Tibial nerve (tissue), 4 donors: ENCODE data around the gene SLC37A1. TPM values are rescaled to one million over a fixed set of nuclear protein-coding genes. Genes with fewer than 3 reads are reported as not detected.

Experiments used
- DNase-seq, 2 donors: peaks; one replicate each; pipeline ENCODE4 v3.0.0-alpha.2; 2019; ENCODE audit warnings: low spot score in 2 of 2
- H3K27ac ChIP-seq, 4 donors: fragments of 200-600 bp; sonication (generic) in 3 of 4; one replicate each; pipeline ENCODE4 v1.5.1; 2017 to 2019; ENCODE audit warnings: mild to moderate bottlenecking in 1 of 4
- H3K27me3 ChIP-seq, 2 donors: fragments of 200-600 bp; sonication (generic) in 1 of 2; one replicate each; pipeline versions ENCODE4 v1.5.1 to v1.6.0; 2017 to 2019
- H3K36me3 ChIP-seq, 3 donors: fragments of 200-600 bp; sonication (generic); one replicate each; pipeline ENCODE4 v1.5.1; 2018 to 2019
- H3K4me1 ChIP-seq, 4 donors: fragments of 200-600 bp; sonication (generic) in 3 of 4; one replicate each; pipeline ENCODE4 v1.5.1; 2017 to 2019
- H3K4me3 ChIP-seq, 4 donors: fragments of 200-600 bp; sonication (generic) in 3 of 4; one replicate each; pipeline ENCODE4 v1.5.1; 2017 to 2019; ENCODE audit warnings: mild to moderate bottlenecking in 1 of 4, moderate library complexity in 1 of 4
- H3K9me3 ChIP-seq, 4 donors: fragments of 200-600 bp; sonication (generic) in 3 of 4; one replicate each; pipeline ENCODE4 v1.5.1; 2017 to 2019
- EP300 ChIP-seq, 2 donors: sonication (generic); formaldehyde crosslinking; IDR thresholded peaks; one replicate each; pipeline ENCODE4 v1.6.1; 2017; ENCODE audit warnings: antibody characterized with exemption in 2 of 2, mild to moderate bottlenecking in 1 of 2
- POLR2A ChIP-seq, 2 donors: fragments of 450-650 bp; IDR thresholded peaks; one replicate each; pipeline ENCODE4 v1.6.1; 2017; ENCODE audit warnings: antibody characterized with exemption in 2 of 2, mild to moderate bottlenecking in 2 of 2, moderate library complexity in 2 of 2
- WGBS, 2 donors: methylation state at CpG; one replicate each; pipeline ENCODE4 v1.1.5; 2018; 5-methylcytosine and 5-hydroxymethylcytosine counted together
- total RNA-seq, 4 donors: library from RNA; depleted of rRNA; stranded (reverse); fragments of >200 nt; gene quantifications; one replicate each; pipeline ENCODE4 v1.1.0, GENCODE V29; 2016
- TF ChIP-seq, protein P1 (sequence below), 5 experiments: fragments of 200-600 bp in 3 of 5; fragments of 450-650 bp in 2 of 5; sonication (generic) in 3 of 5; IDR thresholded peaks; one replicate each; pipeline ENCODE4 v1.5.1; 2016 to 2019; ENCODE audit warnings: antibody characterized with exemption in 5 of 5, mild to moderate bottlenecking in 3 of 5, moderate library complexity in 2 of 5

SLC37A1 gene
- total RNA-seq, 4 donors from 2014 or later, result 4.4 to 6.7 (median 5.0) TPM

DNA sequence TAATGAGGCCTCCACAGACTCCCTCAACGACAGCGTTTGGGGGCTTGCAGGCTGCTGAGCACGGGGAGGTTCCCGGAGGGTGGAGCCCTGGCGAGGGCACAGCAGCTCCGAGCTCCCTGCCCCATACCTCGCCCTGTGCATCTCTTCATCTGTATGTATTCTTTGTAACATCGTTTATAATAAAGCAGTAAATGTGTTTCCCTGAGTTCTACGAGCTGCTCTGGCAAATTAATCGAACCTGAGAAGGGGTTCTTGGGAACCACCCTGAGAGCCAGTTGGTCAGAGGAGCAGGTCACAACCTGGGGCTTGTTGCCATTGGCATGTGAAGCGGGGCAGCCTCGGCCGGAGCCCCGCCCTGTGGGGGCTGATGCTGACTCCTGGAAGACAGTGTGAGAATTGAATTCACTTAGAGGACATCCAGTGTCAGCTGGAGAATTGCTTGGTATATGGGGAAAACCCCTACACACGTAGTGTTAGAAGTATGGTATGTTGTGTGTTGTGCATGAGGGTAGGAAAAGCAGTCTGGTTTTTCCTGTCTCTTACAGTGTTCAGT lies 11.5 kb downstream of the SLC37A1 start:
- Histone ChIP-seq H3K27ac (peak overlapping the region; percentile 52 to 80 (median 76)), H3K36me3 (peaks cover 0 to 14% (median 0%) of the 10 kb centered on the region in 3 donors), H3K4me3 (peak overlapping the region in 3 of 4 donors; percentile 3 to 38 (median 17)), H3K4me1 (peaks cover 0 to 33% (median 17%) of the 10 kb centered on the region in 4 donors), H3K27me3 (no peaks in the 10 kb centered on the region), H3K9me3 (no peaks in the 10 kb centered on the region)
- TF ChIP-seq, protein P1, sequence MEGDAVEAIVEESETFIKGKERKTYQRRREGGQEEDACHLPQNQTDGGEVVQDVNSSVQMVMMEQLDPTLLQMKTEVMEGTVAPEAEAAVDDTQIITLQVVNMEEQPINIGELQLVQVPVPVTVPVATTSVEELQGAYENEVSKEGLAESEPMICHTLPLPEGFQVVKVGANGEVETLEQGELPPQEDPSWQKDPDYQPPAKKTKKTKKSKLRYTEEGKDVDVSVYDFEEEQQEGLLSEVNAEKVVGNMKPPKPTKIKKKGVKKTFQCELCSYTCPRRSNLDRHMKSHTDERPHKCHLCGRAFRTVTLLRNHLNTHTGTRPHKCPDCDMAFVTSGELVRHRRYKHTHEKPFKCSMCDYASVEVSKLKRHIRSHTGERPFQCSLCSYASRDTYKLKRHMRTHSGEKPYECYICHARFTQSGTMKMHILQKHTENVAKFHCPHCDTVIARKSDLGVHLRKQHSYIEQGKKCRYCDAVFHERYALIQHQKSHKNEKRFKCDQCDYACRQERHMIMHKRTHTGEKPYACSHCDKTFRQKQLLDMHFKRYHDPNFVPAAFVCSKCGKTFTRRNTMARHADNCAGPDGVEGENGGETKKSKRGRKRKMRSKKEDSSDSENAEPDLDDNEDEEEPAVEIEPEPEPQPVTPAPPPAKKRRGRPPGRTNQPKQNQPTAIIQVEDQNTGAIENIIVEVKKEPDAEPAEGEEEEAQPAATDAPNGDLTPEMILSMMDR (IDR thresholded peaks at IDR 0.05), result no peak
- TF ChIP-seq POLR2A (IDR thresholded peaks at IDR 0.05) (no peak), EP300 (IDR thresholded peaks at IDR 0.05) (no peak)
- no peak for DNase-seq
- WGBS, 2 donors, result 21 to 24% methylated on average over 13 to 15 of the region's 15 CpGs

DNA sequence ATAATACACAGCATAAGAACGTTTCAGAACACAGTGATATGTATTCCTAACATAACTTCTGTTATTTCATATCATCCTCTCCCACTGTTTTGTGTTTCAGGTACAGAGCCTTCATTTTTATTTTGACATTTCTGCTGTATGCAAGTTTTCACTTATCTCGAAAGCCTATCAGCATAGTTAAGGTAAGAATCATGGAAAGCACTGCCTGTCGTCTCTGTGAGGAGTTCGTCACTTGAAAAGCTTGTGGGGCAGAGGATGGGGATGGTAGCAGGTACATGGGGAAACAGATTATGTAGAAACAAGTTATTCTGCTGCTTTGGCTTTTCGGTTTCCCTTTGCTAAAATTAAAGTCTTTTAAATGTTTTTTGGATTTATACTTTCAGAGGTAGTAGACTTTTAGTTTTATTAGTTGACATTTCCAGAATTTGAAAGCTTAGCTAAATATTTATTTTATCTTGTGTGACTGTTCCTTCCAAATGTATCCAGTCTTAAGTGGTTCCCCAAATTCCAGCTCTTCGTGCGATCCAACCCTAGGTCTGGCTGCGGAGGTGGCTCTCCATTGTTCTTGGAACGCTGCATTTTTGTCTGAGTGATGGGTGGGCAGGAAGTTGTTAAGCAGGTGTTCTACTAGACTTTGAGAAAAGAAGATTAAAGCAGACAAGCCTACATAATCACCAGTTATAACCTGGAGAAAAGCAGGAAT lies 12.2 kb downstream of the SLC37A1 start:
- Histone ChIP-seq H3K4me1 (peaks cover 0 to 33% (median 15%) of the 10 kb centered on the region in 4 donors), H3K36me3 (peaks cover 0 to 16% (median 0%) of the 10 kb centered on the region in 3 donors), H3K9me3 (no peaks in the 10 kb centered on the region), H3K4me3 (no peak overlapping the region), H3K27me3 (no peaks in the 10 kb centered on the region), H3K27ac (peak overlapping the region in 3 of 4 donors; percentile 52 to 80 (median 74))
- DNase-seq, result no peak
- 81 to 82% methylated on average over 9 of the region's 9 CpGs for WGBS, 2 donors
- TF ChIP-seq EP300 (IDR thresholded peaks at IDR 0.05) (no peak), POLR2A (IDR thresholded peaks at IDR 0.05) (no peak)
- TF ChIP-seq, protein P1 (IDR thresholded peaks at IDR 0.05), result no peak

DNA sequence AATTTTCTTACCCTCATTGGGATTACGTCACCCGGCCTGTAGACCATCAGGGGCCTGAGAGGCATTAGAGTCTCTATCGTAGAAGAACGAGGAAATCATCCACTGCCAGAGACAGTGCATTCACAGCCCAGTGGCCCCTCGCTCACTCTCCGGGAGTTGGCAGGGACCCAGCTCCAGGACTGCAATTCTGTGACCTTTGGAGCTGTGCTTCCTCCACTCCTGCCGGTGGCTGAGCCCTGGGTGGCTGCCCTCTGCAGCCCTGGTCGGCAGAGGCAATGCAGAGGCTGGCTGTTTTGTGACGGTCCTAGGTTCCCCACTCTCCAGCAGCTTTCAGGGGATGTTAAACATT lies 12.7 kb downstream of the SLC37A1 start:
- WGBS, 2 donors, result 64 to 72% methylated on average over 9 of the region's 9 CpGs

DNA sequence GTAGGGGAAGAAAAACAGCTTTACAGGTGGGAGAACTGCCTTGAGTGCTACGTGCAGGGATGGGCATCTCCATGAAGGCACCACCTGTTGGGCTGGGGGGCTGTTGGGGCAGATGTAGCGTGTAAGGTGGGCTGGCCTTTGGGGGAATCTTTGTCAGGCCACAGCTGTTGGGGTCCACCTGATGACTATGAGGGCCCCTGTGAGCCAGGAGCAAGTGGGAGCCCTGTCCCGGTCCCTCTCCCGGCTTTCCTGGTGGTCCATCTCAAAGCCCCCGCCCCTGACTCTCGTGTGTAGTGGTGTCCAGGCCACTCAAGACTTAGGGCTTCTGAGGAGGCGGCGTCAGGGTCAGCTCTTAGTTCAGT lies 13.5 kb downstream of the SLC37A1 start:
- DNase-seq, result no peak
- WGBS, 2 donors, result 83 to 98% methylated on average over 8 of the region's 8 CpGs
- Histone ChIP-seq H3K4me3 (no peak overlapping the region), H3K27me3 (no peaks in the 10 kb centered on the region), H3K4me1 (peaks cover 0 to 33% (median 14%) of the 10 kb centered on the region in 4 donors), H3K36me3 (peaks cover 0 to 9% (median 0%) of the 10 kb centered on the region in 3 donors), H3K27ac (peak overlapping the region in 3 of 4 donors; percentile 68 to 80 (median 80)), H3K9me3 (no peaks in the 10 kb centered on the region)
- TF ChIP-seq, protein P1 (IDR thresholded peaks at IDR 0.05), result no peak
- TF ChIP-seq EP300 (IDR thresholded peaks at IDR 0.05) (no peak), POLR2A (IDR thresholded peaks at IDR 0.05) (no peak)

More for the DNA sequence above, 12.7 kb downstream of the SLC37A1 start:
- Histone ChIP-seq H3K27me3 (no peaks in the 10 kb centered on the region), H3K9me3 (no peaks in the 10 kb centered on the region), H3K4me3 (no peak overlapping the region), H3K36me3 (peaks cover 0 to 16% (median 0%) of the 10 kb centered on the region in 3 donors), H3K4me1 (peaks cover 0 to 33% (median 14%) of the 10 kb centered on the region in 4 donors), H3K27ac (peak overlapping the region in 1 of 4 donors; percentile 80)
- TF ChIP-seq, protein P1 (IDR thresholded peaks at IDR 0.05), result no peak
- TF ChIP-seq EP300 (IDR thresholded peaks at IDR 0.05), result no peak
- TF ChIP-seq POLR2A (IDR thresholded peaks at IDR 0.05), result no peak
- no peak for DNase-seq
